GM18508 (cell line): ENCODE measurements around the gene PTPRT.
"Not testable (repeated sequence)": the region's sequence is repeated elsewhere in the genome, so short reads cannot be mapped to it uniquely, and the experiment has no call there.

Experiments
- ATAC-seq: cut with Tn5 transposase; IDR thresholded peaks from one replicate; pipeline ENCODE4 v1.9.1; 2021; ENCODE audit warnings: moderate number of reproducible peaks; ENCODE audit not compliant: insufficient read depth, unreplicated experiment

Gene PTPRT

GRCh38 chr20:42941629-42942028, 248.1 kb downstream of the PTPRT start:
- no peak for ATAC-seq

GRCh38 chr20:42938441-42939205, 251.1 kb downstream of the PTPRT start:
- no peak for ATAC-seq

GRCh38 chr20:42936482-42936881, 253.2 kb downstream of the PTPRT start:
- no peak for ATAC-seq

GRCh38 chr20:42924215-42924614, 265.5 kb downstream of the PTPRT start:
- no peak for ATAC-seq

GRCh38 chr20:42923348-42923918, 266.3 kb downstream of the PTPRT start:
- no peak for ATAC-seq

GRCh38 chr20:42920776-42921175, 268.9 kb downstream of the PTPRT start:
- ATAC-seq: no peak

- no peak for ATAC-seq
Observed at GRCh38 chr20:42919316-42919715, 270.4 kb downstream of the PTPRT start.

- no peak for ATAC-seq
Observed at GRCh38 chr20:42915081-42915480, 274.6 kb downstream of the PTPRT start.

- no peak for ATAC-seq
Observed at GRCh38 chr20:42914302-42914701, 275.4 kb downstream of the PTPRT start.

- not testable (repeated sequence) for ATAC-seq
Observed at GRCh38 chr20:42910808-42911207, 278.9 kb downstream of the PTPRT start.

GRCh38 chr20:42907730-42908129, 282.0 kb downstream of the PTPRT start:
- no peak for ATAC-seq

- no peak for ATAC-seq
Observed at GRCh38 chr20:42906120-42906519, 283.6 kb downstream of the PTPRT start.

- ATAC-seq: no peak
Observed at GRCh38 chr20:42902509-42902908, 287.2 kb downstream of the PTPRT start.

- no peak for ATAC-seq
Observed at GRCh38 chr20:42901689-42902440, 287.8 kb downstream of the PTPRT start.

- ATAC-seq: not testable (repeated sequence)
Observed at GRCh38 chr20:42900764-42901163, 288.9 kb downstream of the PTPRT start.

- no peak for ATAC-seq
Observed at GRCh38 chr20:42895020-42895419, 294.7 kb downstream of the PTPRT start.

- ATAC-seq: no peak
Observed at GRCh38 chr20:42894483-42894882, 295.2 kb downstream of the PTPRT start.

- no peak for ATAC-seq
Observed at GRCh38 chr20:42889517-42889916, 300.2 kb downstream of the PTPRT start.

- ATAC-seq: no peak
Observed at GRCh38 chr20:42887281-42887680, 302.4 kb downstream of the PTPRT start.

GRCh38 chr20:42886801-42887200, 302.9 kb downstream of the PTPRT start:
- ATAC-seq: no peak

GRCh38 chr20:42886046-42886445, 303.7 kb downstream of the PTPRT start:
- no peak for ATAC-seq
